ENCODE results near the gene MRPL28. TPM values are rescaled to one million over a fixed set of nuclear protein-coding genes. Genes with fewer than 3 reads are reported as not detected.

The MRPL28 gene
- total RNA-seq, 2 donors from 2014 or later = 83.4 to 84.3 TPM

DNA sequence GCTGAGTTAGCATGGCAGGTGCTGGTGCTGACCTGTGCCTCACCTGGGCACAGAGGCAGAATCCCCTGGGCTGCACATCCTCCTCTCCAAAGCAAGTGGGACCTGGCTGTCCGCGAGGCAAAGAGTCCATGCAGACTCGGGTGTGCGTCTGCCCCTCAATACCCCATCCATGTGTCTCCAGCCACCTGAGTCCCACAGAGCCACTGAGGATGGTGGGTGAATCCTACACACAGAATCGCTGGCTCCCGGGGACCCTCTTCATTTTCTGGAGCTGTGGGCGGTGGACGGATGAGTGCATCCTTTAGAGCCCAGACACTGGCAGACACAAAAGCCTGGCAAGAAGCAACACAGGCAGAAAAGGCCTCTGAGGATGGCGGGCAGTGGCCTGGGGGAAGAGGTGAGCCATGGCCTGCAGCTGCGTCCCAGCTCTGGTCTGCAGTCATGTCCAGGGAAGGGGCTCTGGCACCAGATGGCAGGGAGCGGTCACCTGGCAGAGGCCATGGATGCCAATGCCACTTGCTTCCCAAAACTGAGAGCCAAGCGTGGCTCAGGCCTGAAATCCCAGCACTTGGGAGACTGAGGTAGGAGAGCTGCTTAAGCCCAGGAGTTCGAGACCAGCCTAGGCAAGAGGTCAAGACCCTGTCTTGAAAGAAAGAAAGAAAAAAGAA, 47.7 kb downstream of the MRPL28 start:
- Histone ChIP-seq H3K4me3 (no peak overlapping the region), H3K9me3 (no peaks in the 10 kb centered on the region), H3K27ac (no peak overlapping the region), H3K4me1 (replicated peaks) (peaks cover 3% of the 10 kb centered on the region), H3K27me3 (replicated peaks; ENCODE audit: insufficient read depth) (no peaks in the 10 kb centered on the region), H3K36me3 (no peaks in the 10 kb centered on the region)
- intact Hi-C loops (cut with DNase I) = no loop called here
- DNase-seq (ENCODE audit: low spot score) = no peak
- WGBS = 95% methylated on average over 13 of the region's 13 CpGs
- TF ChIP-seq, protein P1, sequence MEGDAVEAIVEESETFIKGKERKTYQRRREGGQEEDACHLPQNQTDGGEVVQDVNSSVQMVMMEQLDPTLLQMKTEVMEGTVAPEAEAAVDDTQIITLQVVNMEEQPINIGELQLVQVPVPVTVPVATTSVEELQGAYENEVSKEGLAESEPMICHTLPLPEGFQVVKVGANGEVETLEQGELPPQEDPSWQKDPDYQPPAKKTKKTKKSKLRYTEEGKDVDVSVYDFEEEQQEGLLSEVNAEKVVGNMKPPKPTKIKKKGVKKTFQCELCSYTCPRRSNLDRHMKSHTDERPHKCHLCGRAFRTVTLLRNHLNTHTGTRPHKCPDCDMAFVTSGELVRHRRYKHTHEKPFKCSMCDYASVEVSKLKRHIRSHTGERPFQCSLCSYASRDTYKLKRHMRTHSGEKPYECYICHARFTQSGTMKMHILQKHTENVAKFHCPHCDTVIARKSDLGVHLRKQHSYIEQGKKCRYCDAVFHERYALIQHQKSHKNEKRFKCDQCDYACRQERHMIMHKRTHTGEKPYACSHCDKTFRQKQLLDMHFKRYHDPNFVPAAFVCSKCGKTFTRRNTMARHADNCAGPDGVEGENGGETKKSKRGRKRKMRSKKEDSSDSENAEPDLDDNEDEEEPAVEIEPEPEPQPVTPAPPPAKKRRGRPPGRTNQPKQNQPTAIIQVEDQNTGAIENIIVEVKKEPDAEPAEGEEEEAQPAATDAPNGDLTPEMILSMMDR (IDR thresholded peaks at IDR 0.05) = no peak
- TF ChIP-seq POLR2AphosphoS5 (IDR thresholded peaks at IDR 0.05) = no peak
- TF ChIP-seq POLR2A (IDR thresholded peaks at IDR 0.05) = no peak

DNA sequence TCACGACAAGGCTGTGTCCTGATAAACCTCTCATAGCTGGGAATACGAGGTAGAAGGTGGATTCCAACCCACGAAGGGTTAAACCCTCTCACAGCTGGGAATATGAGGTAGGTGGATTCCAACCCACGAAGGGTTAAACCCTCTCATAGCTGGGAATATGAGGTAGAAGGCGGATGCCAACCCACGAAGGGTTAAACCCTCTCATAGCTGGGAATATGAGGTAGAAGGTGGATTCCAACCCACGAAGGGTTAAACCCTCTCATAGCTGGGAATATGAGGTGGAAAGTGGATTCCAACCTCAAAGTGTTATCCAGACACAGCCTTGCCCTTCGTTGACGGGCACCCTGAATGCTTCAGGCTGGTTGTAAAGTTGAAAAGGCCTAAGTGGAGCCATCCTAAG, 48.8 kb downstream of the MRPL28 start:
- intact Hi-C loops (cut with DNase I) = no loop called here

DNA sequence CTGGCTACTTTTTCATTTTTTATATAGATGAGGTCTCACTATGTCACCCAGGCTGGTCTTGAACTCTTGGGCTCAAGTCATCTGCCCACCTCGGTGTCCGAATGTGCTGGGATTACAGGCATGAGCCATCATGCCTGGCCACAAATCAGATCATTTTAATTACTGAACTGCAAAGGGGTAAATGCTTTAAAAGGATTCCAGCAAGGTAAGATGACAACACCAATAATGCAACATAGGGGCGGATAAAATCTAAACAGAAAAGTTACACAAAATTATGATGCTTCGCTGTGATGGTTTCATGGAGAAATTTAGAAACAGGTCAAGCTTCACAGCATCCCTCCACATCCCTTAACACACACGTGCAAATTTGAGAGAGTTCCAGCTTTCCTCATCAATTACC, 50.1 kb downstream of the MRPL28 start:
- no peaks in the 10 kb centered on the region for H3K4me1 ChIP-seq (replicated peaks)
- H3K27ac ChIP-seq = no peak overlapping the region
- intact Hi-C loops (cut with DNase I) = no loop called here
- TF ChIP-seq POLR2A (IDR thresholded peaks at IDR 0.05) (no peak), POLR2AphosphoS5 (IDR thresholded peaks at IDR 0.05) (no peak)
- TF ChIP-seq, protein P1 (IDR thresholded peaks at IDR 0.05) = no peak
- no peak overlapping the region for H3K4me3 ChIP-seq
- no peaks in the 10 kb centered on the region for H3K36me3 ChIP-seq
- no peaks in the 10 kb centered on the region for H3K9me3 ChIP-seq
- DNase-seq (ENCODE audit: low spot score) = no peak
- H3K27me3 ChIP-seq (replicated peaks; ENCODE audit: insufficient read depth) = no peaks in the 10 kb centered on the region
- 87% methylated on average over 5 of the region's 5 CpGs for WGBS

More for the DNA sequence above, 48.8 kb downstream of the MRPL28 start:
- WGBS = 76% methylated on average over 9 of the region's 9 CpGs
- Histone ChIP-seq H3K27me3 (replicated peaks; ENCODE audit: insufficient read depth) (no peaks in the 10 kb centered on the region), H3K36me3 (no peaks in the 10 kb centered on the region), H3K4me1 (replicated peaks) (no peaks in the 10 kb centered on the region), H3K4me3 (no peak overlapping the region), H3K27ac (no peak overlapping the region), H3K9me3 (no peaks in the 10 kb centered on the region)
- DNase-seq (ENCODE audit: low spot score) = no peak
- TF ChIP-seq POLR2AphosphoS5 (IDR thresholded peaks at IDR 0.05) = no peak
- no peak for TF ChIP-seq POLR2A (IDR thresholded peaks at IDR 0.05)
- TF ChIP-seq, protein P1 (IDR thresholded peaks at IDR 0.05) = no peak

DNA sequence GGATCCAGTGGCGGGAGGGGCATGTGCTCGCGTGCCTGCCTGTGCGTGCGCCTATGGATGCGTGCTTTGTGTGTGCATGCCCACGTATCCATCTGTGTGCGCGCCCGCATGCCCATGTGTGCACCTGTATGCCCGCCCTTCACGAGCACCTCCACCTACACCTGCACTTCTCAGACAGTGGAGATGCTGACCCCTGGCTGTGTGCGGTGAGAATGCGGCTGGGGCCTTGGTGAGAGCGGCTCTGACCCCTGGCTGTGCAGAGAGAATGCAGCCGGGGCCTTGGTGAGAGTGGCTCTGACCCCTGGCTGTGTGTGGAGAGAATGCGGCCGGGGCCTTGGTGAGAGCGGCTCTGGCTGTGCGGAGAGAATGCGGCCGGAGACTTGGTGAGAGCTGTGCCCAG, 51.7 kb downstream of the MRPL28 start:
- H3K36me3 ChIP-seq = no peaks in the 10 kb centered on the region
- no peaks in the 10 kb centered on the region for H3K27me3 ChIP-seq (replicated peaks; ENCODE audit: insufficient read depth)
- TF ChIP-seq POLR2A (IDR thresholded peaks at IDR 0.05) (no peak), POLR2AphosphoS5 (IDR thresholded peaks at IDR 0.05) (no peak)
- TF ChIP-seq, protein P1 (IDR thresholded peaks at IDR 0.05) = no peak
- no peak overlapping the region for H3K4me3 ChIP-seq
- WGBS = 88% methylated on average over 22 of the region's 22 CpGs
- no peak for DNase-seq (ENCODE audit: low spot score)
- H3K4me1 ChIP-seq (replicated peaks) = no peaks in the 10 kb centered on the region
- H3K9me3 ChIP-seq = no peaks in the 10 kb centered on the region
- no peak overlapping the region for H3K27ac ChIP-seq
- intact Hi-C loops (cut with DNase I) = no loop called here

DNA sequence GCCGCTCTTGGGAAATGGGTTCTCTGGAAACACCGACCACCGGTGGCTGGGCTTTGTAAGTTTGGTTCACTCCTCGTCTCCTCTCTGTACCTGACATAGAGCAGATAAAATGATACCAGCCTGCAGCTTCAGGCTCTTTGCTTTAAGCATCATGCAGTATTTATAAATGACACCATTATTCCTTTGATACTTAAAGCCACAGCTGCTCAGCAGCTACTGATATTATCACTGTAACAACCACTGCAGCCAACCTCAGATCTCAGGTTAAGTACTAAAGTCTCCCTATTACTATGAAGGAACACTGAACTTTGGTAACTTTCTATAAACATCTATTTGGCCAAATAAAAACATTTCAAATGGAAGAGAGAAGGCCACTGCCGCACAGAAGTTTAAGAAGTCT, 52.8 kb downstream of the MRPL28 start:
- Histone ChIP-seq H3K4me1 (replicated peaks) (no peaks in the 10 kb centered on the region), H3K9me3 (no peaks in the 10 kb centered on the region), H3K27me3 (replicated peaks; ENCODE audit: insufficient read depth) (no peaks in the 10 kb centered on the region), H3K36me3 (no peaks in the 10 kb centered on the region), H3K4me3 (no peak overlapping the region), H3K27ac (no peak overlapping the region)
- intact Hi-C loops (cut with DNase I) = no loop called here
- DNase-seq (ENCODE audit: low spot score) = no peak
- 86% methylated on average over 5 of the region's 5 CpGs for WGBS
- TF ChIP-seq POLR2AphosphoS5 (IDR thresholded peaks at IDR 0.05) (no peak), POLR2A (IDR thresholded peaks at IDR 0.05) (no peak)
- TF ChIP-seq, protein P1 (IDR thresholded peaks at IDR 0.05) = no peak

All from prostate gland (tissue), 2 donors.